NCI-H2081 treated with DMSO at 0.1 percent for 48 hours (cell line): ENCODE data around the gene TPBGL.
"Not testable (repeated sequence)": the region's sequence is repeated elsewhere in the genome, so short reads cannot be mapped to it uniquely, and the experiment has no call there.

Source experiments
- DNase-seq: peaks from one replicate; lab custom pipeline; 2025; lab: John Stamatoyannopoulos, UW

The TPBGL gene

GRCh38 chr11:75272821-75273301 lies 32.3 kb downstream of the TPBGL start:
- DNase-seq, result no peak

GRCh38 chr11:75273411-75274391 lies 33.1 kb downstream of the TPBGL start:
- DNase-seq, result no peak

GRCh38 chr11:75274716-75275115 lies 34.1 kb downstream of the TPBGL start:
- DNase-seq, result not testable (repeated sequence)

GRCh38 chr11:75275581-75275980 lies 35.0 kb downstream of the TPBGL start:
- no peak for DNase-seq

- DNase-seq, result no peak
Measured at GRCh38 chr11:75276186-75276585, 35.6 kb downstream of the TPBGL start.

- no peak for DNase-seq
Measured at GRCh38 chr11:75276686-75277085, 36.1 kb downstream of the TPBGL start.

- DNase-seq, result no peak
Measured at GRCh38 chr11:75277211-75277805, 36.7 kb downstream of the TPBGL start.

- no peak for DNase-seq
Measured at GRCh38 chr11:75277991-75278790, 37.6 kb downstream of the TPBGL start.

GRCh38 chr11:75279273-75279672 lies 38.7 kb downstream of the TPBGL start:
- no peak for DNase-seq

- DNase-seq, result no peak
Measured at GRCh38 chr11:75280227-75280701, 39.7 kb downstream of the TPBGL start.

- no peak for DNase-seq
Measured at GRCh38 chr11:75280770-75281468, 40.3 kb downstream of the TPBGL start.

- DNase-seq, result no peak
Measured at GRCh38 chr11:75281469-75282095, 41.0 kb downstream of the TPBGL start.

- DNase-seq, result no peak
Measured at GRCh38 chr11:75283391-75283931, 42.9 kb downstream of the TPBGL start.

- DNase-seq, result no peak
Measured at GRCh38 chr11:75285776-75286360, 45.3 kb downstream of the TPBGL start.

- DNase-seq, result no peak
Measured at GRCh38 chr11:75286826-75287465, 46.4 kb downstream of the TPBGL start.

- DNase-seq, result no peak
Measured at GRCh38 chr11:75287579-75287978, 47.0 kb downstream of the TPBGL start.

- no peak for DNase-seq
Measured at GRCh38 chr11:75289511-75289760, 48.9 kb downstream of the TPBGL start.

GRCh38 chr11:75289919-75290318 lies 49.3 kb downstream of the TPBGL start:
- no peak for DNase-seq

GRCh38 chr11:75291741-75292140 lies 51.2 kb downstream of the TPBGL start:
- no peak for DNase-seq

- no peak for DNase-seq
Measured at GRCh38 chr11:75292943-75293342, 52.4 kb downstream of the TPBGL start.
